ENCODE measurements around the gene WNT16.
"Not testable (repeated sequence)": the region's sequence is repeated elsewhere in the genome, so short reads cannot be mapped to it uniquely, and the experiment has no call there.

The WNT16 gene, protein sequence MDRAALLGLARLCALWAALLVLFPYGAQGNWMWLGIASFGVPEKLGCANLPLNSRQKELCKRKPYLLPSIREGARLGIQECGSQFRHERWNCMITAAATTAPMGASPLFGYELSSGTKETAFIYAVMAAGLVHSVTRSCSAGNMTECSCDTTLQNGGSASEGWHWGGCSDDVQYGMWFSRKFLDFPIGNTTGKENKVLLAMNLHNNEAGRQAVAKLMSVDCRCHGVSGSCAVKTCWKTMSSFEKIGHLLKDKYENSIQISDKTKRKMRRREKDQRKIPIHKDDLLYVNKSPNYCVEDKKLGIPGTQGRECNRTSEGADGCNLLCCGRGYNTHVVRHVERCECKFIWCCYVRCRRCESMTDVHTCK

GRCh38 chr7:121328508-121329190 lies at the start of gene WNT16:
WNT16 (plus strand) TSS chr7:121329000; CDS start chr7:121329293, 293 bp downstream.
- no peak for DNase-seq

DNA sequence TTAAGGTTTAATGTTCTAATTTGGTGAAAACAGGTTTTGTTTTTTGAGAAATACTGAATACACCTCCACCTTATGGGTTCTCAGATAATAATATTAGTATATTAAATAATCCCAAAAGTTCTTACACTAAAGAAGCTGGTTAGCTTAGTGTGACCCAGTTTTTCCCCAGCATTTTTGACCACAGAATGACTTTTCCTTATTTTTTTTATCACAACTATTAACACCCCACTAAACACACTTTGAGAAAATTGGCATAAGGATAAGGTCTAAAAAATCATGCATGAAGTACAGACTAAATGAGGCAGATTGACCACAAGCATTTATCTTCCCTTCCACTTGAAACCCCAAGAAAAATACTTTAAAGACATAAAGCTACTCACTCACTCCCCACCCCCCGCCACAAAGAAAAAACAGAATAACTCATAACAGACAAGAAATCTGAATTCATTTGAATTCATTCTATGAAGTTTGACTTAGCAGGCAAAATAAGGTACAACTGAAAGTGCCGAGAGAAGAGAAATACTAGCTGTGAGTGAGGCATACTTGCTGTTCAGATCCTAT lies 49.7 kb upstream of the WNT16 start:
- no peak for DNase-seq

GRCh38 chr7:121279822-121280221 lies 49.0 kb upstream of the WNT16 start:
- no peak for DNase-seq

- no peak for DNase-seq
Observed at GRCh38 chr7:121280656-121281055, 48.1 kb upstream of the WNT16 start.

- no peak for DNase-seq
Observed at GRCh38 chr7:121282129-121282528, 46.7 kb upstream of the WNT16 start.

GRCh38 chr7:121285066-121285667 lies 43.6 kb upstream of the WNT16 start:
- no peak for DNase-seq

GRCh38 chr7:121286186-121286585 lies 42.6 kb upstream of the WNT16 start:
- DNase-seq = no peak

GRCh38 chr7:121286742-121287734 lies 41.8 kb upstream of the WNT16 start:
- no peak for DNase-seq

GRCh38 chr7:121288894-121289293 lies 39.9 kb upstream of the WNT16 start:
- DNase-seq = no peak

DNA sequence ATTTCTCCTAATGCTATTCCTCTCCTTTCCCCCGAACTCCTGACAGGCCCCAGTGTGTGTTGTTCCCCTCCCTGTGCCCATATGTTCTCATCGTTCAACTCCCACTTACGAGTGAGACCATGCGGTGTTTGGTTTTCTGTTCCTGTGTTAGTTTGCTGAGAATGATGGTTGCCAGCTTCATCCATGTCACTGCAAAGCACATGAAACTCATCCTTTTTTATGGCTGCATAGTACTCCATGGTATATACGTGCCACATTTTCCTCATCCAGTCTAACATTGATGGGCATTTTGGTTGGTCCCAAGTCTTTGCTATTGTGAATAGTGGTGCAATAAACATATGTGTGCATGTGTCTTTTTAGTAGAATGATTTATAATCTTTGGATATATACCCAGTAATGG lies 38.9 kb upstream of the WNT16 start:
- not testable (repeated sequence) for DNase-seq

DNA sequence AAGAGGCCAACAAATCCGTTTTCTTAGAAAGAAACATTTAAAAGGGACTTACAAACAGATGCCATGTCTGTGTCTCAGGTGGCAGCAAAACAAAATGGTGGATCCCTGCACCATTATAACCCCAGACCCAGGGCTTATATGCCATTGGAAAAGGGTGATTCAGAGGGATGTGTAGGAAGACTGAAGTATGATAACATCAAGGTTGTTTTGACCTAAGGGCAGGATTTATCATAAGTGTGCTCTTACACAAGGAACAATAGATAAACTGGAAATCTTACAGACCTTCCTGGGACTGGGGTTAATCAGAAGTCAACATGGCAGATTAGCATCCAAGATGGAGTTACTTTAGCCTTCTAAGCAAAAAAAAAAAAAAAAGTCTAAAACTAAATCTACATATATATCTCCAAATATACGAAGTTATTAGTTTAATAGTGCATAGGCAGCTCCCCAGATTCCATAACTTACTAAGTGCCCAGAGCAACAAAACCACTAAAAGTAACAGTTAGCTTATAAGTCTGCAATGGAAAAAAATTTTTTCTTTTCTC lies 34.3 kb upstream of the WNT16 start:
- no peak for DNase-seq

GRCh38 chr7:121297843-121298242 lies 31.0 kb upstream of the WNT16 start:
- DNase-seq = no peak

GRCh38 chr7:121298831-121299239 lies 30.0 kb upstream of the WNT16 start:
- no peak for DNase-seq

DNA sequence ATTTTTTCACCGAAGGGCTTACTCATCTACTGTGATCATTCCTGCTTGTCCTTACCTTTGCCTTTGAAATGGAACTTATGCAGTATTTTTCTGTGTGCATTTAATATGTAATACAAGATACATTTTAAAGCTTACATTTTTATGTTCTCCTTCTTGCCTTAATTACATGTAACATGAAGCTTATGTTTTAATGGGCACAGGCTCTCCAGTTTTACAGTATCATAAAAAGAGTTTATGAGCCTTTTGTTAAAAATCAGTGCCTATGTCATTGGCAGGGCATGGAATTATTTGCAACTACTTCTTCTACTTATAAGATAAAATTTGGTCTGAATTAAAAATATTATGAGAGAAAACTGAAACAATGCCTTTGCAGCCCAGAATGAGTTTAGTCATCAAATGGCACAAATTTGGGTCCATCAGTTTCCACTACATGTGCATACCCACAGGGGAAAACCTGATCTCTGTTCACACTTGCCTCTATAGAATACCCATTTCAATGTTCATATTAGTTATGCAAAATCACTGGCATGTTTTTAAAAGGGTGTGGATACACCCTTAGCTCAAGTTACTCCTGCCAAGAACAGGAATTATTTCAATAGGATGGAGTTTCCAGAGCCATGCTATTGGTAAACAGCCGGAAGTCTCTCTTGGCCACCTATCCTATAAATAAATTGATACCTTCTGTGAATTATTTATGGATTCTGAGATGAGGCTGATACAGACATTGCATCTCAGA lies 27.9 kb upstream of the WNT16 start:
- no peak for DNase-seq

- DNase-seq = no peak
Observed at GRCh38 chr7:121301446-121302213, 27.2 kb upstream of the WNT16 start.

- no peak for DNase-seq
Observed at GRCh38 chr7:121302214-121302745, 26.5 kb upstream of the WNT16 start.

GRCh38 chr7:121303422-121304101 lies 25.2 kb upstream of the WNT16 start:
- no peak for DNase-seq

GRCh38 chr7:121304102-121304658 lies 24.6 kb upstream of the WNT16 start:
- DNase-seq = no peak

DNA sequence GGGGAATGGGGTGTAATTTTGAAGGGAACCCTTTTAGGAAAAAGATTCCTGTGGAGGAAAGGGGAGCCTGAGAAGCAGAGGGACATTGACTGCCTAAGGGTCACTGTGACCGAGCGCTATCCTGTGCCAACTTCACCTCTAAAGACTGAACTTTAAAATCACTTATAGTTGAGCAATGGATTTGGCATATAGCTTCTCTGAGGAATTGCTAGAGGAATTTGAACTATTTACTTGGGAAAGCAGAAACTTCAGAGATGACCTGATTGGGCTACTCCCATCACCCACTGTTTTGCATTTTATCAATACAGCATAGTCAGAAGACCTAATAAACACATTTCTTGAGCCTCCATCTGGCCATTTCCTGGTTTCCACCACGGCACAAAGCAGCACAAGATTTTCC lies 23.7 kb upstream of the WNT16 start:
- DNase-seq = no peak
